Neuronal stem cell (in vitro differentiated cells): ENCODE measurements around the gene HPS3.

Experiments used
- DNase-seq: peaks from one replicate; pipeline ENCODE4 v3.0.0-alpha.2; 2013; ENCODE audit warnings: low spot score
- H2AFZ ChIP-seq: one replicate; pipeline ENCODE4 v1.6.1; 2013; ENCODE audit warnings: mild to moderate bottlenecking, low read length, inconsistent platforms
- H2AK5ac ChIP-seq: 2 replicates; pipeline ENCODE4 v1.6.1; 2013; ENCODE audit warnings: low read depth, mild to moderate bottlenecking, inconsistent platforms, low read length, moderate library complexity, mixed read lengths
- H2BK120ac ChIP-seq: 2 replicates; pipeline ENCODE4 v1.6.1; 2013; ENCODE audit warnings: low read depth, mild to moderate bottlenecking, inconsistent platforms, low read length, moderate library complexity, mixed read lengths
- H2BK12ac ChIP-seq: one replicate; pipeline ENCODE4 v1.6.1; 2013; ENCODE audit warnings: low read length, inconsistent platforms
- H2BK15ac ChIP-seq: 2 replicates; pipeline ENCODE4 v1.6.1; 2013; ENCODE audit warnings: mild to moderate bottlenecking, low read length, inconsistent platforms, mixed read lengths
- H2BK5ac ChIP-seq: one replicate; pipeline ENCODE4 v1.6.1; 2013; ENCODE audit warnings: inconsistent platforms, mild to moderate bottlenecking, low read length, moderate library complexity
- H3K14ac ChIP-seq: one replicate; pipeline ENCODE4 v1.6.1; 2013; ENCODE audit warnings: low read length, inconsistent platforms
- H3K18ac ChIP-seq: 2 replicates; pipeline ENCODE4 v1.6.1; 2013; ENCODE audit warnings: low read length, inconsistent platforms
- H3K23ac ChIP-seq: 2 replicates; pipeline ENCODE4 v1.6.1; 2013; ENCODE audit warnings: low read depth, mild to moderate bottlenecking, mixed read lengths, low read length, inconsistent platforms; ENCODE audit not compliant: poor library complexity
- H3K27ac ChIP-seq: replicated peaks from 3 replicates; pipeline ENCODE4 v1.5.1; 2013; ENCODE audit warnings: low read length, inconsistent platforms
- H3K27me3 ChIP-seq, 3 experiments: 2 replicates each; pipeline ENCODE4 v1.6.1; 2013; ENCODE audit warnings: low read length in 3 of 3, mild to moderate bottlenecking in 2 of 3, inconsistent platforms in 1 of 3, low read depth in 1 of 3, mixed read lengths in 1 of 3, moderate library complexity in 1 of 3; ENCODE audit not compliant: control insufficient read depth in 3 of 3, insufficient read depth in 3 of 3
- H3K36me3 ChIP-seq, 2 donors: replicated peaks in 1 of 2; 2 replicates each; pipeline ENCODE4 v1.6.1; 2013; ENCODE audit warnings: low read length in 2 of 2; ENCODE audit not compliant: control insufficient read depth in 2 of 2, insufficient read depth in 2 of 2
- H3K4ac ChIP-seq: 2 replicates; pipeline ENCODE4 v1.6.1; 2013; ENCODE audit warnings: inconsistent platforms, mild to moderate bottlenecking, low read length, moderate library complexity
- H3K4me1 ChIP-seq, 2 donors: 1 replicate in 1 of 2; 2 replicates in 1 of 2; pipeline ENCODE4 v1.6.1; 2013; ENCODE audit warnings: low read length in 2 of 2, low read depth in 1 of 2; ENCODE audit not compliant: control insufficient read depth in 2 of 2, insufficient read depth in 1 of 2
- H3K4me2 ChIP-seq: one replicate; pipeline ENCODE4 v1.6.1; 2013; ENCODE audit warnings: mild to moderate bottlenecking, low read length, inconsistent platforms; ENCODE audit not compliant: insufficient read depth, poor library complexity, severe bottlenecking
- H3K4me3 ChIP-seq, 2 donors: 2 replicates each; pipeline ENCODE4 v1.5.1; 2013; ENCODE audit warnings: low read length in 2 of 2, mild to moderate bottlenecking in 2 of 2, inconsistent platforms in 1 of 2, moderate library complexity in 1 of 2
- H3K79me1 ChIP-seq: one replicate; pipeline ENCODE4 v1.6.1; 2013; ENCODE audit warnings: low read depth, mild to moderate bottlenecking, inconsistent platforms, low read length, moderate library complexity
- H3K9ac ChIP-seq: one replicate; pipeline ENCODE4 v1.6.1; 2013; ENCODE audit warnings: mild to moderate bottlenecking, low read depth, low read length, inconsistent platforms; ENCODE audit not compliant: poor library complexity
- H3K9me3 ChIP-seq, 2 donors: replicated peaks in 1 of 2; 2 replicates each; pipeline versions ENCODE3 to v1.6.1; 2013; ENCODE audit warnings: low read length in 2 of 2, mild to moderate bottlenecking in 2 of 2, inconsistent platforms in 1 of 2, low read depth in 1 of 2, mixed read lengths in 1 of 2, moderate library complexity in 1 of 2; ENCODE audit not compliant: control insufficient read depth in 2 of 2, insufficient read depth in 1 of 2
- H4K8ac ChIP-seq: one replicate; pipeline ENCODE4 v1.6.1; 2013; ENCODE audit warnings: low read depth, mild to moderate bottlenecking, inconsistent platforms, low read length, moderate library complexity
- H4K91ac ChIP-seq: one replicate; pipeline ENCODE4 v1.6.1; 2013; ENCODE audit warnings: low read length, low read depth, mild to moderate bottlenecking, inconsistent platforms; ENCODE audit not compliant: poor library complexity
- WGBS, 2 donors: extraction: QIAGEN DNeasy Blood & Tissue Kit; methylation state at CpG; one replicate each; pipeline ENCODE4 v1.1.7; 2013; ENCODE audit warnings: missing lambda C conversion rate in 2 of 2, mixed read lengths in 1 of 2; ENCODE audit not compliant: insufficient read length in 2 of 2, insufficient replicate concordance in 1 of 2; ENCODE audit errors: extremely low coverage in 2 of 2; 5-methylcytosine and 5-hydroxymethylcytosine counted together

HPS3 gene

DNA sequence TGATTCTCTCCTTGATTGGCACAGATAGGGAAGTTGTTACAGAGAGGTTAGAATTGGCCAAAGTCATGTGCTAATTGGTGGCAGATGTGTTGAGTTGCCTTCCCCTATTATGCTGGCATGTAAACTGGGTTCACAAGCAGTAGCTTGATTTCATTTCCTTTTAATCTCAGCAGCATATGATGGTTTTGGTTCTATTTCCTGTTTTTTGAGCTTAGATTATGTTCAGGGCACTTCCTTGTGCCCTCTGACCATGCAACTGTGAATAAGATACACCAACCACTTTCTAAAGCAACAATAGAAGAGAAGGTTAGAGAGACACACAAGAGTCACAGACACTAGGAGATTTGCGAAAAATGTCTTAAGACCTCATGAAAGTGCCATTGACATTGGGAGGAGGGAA lies 16.5 kb downstream of the HPS3 start:
- Histone ChIP-seq H3K9ac (no peak overlapping the region), H3K9me3 (no peaks in the 10 kb centered on the region), H3K27ac (no peak overlapping the region), H3K4me1 (peaks cover 0 to 3% of the 10 kb centered on the region in 2 donors), H2BK15ac (no peak overlapping the region), H3K4me3 (no peak overlapping the region), H3K4me2 (no peak overlapping the region), H3K18ac (no peak overlapping the region), H4K91ac (no peak overlapping the region), H3K14ac (no peak overlapping the region), H3K4ac (no peak overlapping the region), H4K8ac (no peak overlapping the region), H2BK5ac (no peak overlapping the region), H2AK5ac (no peak overlapping the region), H2AFZ (no peak overlapping the region), H2BK12ac (no peak overlapping the region), H3K23ac (no peak overlapping the region), H3K79me1 (no peaks in the 10 kb centered on the region), H3K36me3 (peaks cover 4 to 82% of the 10 kb centered on the region in 2 donors), H2BK120ac (no peak overlapping the region), H3K27me3 (no peaks in the 10 kb centered on the region)
- no CpG with 5 or more reads among the region's 1 CpG for WGBS, 2 donors
- DNase-seq: no peak

- no peak overlapping the region for H2BK12ac ChIP-seq
- H3K23ac ChIP-seq: no peak overlapping the region
- no peak overlapping the region for H2BK120ac ChIP-seq
- H3K9ac ChIP-seq: no peak overlapping the region
- no peak overlapping the region for H3K4ac ChIP-seq
- no peak overlapping the region for H3K27ac ChIP-seq
- no peaks in the 10 kb centered on the region for H3K9me3 ChIP-seq
- H2BK15ac ChIP-seq: no peak overlapping the region
- no peak overlapping the region for H3K4me2 ChIP-seq
- no peak for DNase-seq
- peaks cover 3 to 75% of the 10 kb centered on the region in 2 donors for H3K36me3 ChIP-seq
- no peaks in the 10 kb centered on the region for H3K79me1 ChIP-seq
- H3K27me3 ChIP-seq: no peaks in the 10 kb centered on the region
- H2AFZ ChIP-seq: no peak overlapping the region
- no CpG with 5 or more reads among the region's 6 CpGs for WGBS, 2 donors
- no peak overlapping the region for H2BK5ac ChIP-seq
- H4K91ac ChIP-seq: no peak overlapping the region
- no peak overlapping the region for H3K14ac ChIP-seq
- H4K8ac ChIP-seq: no peak overlapping the region
- no peak overlapping the region for H3K18ac ChIP-seq
- H3K4me3 ChIP-seq: no peak overlapping the region
- H2AK5ac ChIP-seq: no peak overlapping the region
- H3K4me1 ChIP-seq: peaks cover 0 to 10% of the 10 kb centered on the region in 2 donors
Observed at GRCh38 chr3:149150436-149150835, 21.0 kb downstream of the HPS3 start.

DNA sequence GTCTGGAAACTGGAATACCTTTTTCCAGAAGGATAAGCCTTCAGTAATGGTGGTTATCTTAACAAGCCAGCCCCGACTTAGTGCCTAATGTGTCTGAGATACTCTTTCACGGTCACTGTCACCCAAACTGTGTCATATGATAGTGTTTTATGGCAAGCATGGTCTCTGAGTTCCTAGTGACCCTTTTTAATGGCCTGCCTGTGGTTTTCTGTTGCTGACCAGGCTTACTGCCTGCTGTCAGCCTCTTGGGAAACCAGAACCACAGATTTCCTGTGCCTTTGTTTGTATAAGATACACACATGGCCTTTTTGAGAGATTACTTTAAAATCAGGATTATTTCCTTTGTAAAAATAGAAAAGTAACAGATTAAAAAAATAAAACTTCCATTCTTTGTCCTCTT lies 22.4 kb downstream of the HPS3 start:
- Histone ChIP-seq H3K9me3 (no peaks in the 10 kb centered on the region), H3K9ac (no peak overlapping the region), H3K27me3 (no peaks in the 10 kb centered on the region), H2BK12ac (no peak overlapping the region), H4K8ac (no peak overlapping the region), H2AFZ (no peak overlapping the region), H2BK5ac (no peak overlapping the region), H3K36me3 (peaks cover 3 to 76% of the 10 kb centered on the region in 2 donors), H3K27ac (no peak overlapping the region), H3K4me2 (no peak overlapping the region), H3K14ac (no peak overlapping the region), H3K4ac (no peak overlapping the region), H2BK120ac (no peak overlapping the region), H3K18ac (no peak overlapping the region), H3K4me1 (peaks cover 0 to 12% of the 10 kb centered on the region in 2 donors), H3K79me1 (no peaks in the 10 kb centered on the region), H3K23ac (no peak overlapping the region), H2AK5ac (no peak overlapping the region), H4K91ac (no peak overlapping the region), H3K4me3 (no peak overlapping the region), H2BK15ac (no peak overlapping the region)
- no peak for DNase-seq
- no CpG with 5 or more reads among the region's 2 CpGs for WGBS, 2 donors

GRCh38 chr3:149152420-149152819 lies 23.0 kb downstream of the HPS3 start:
- WGBS, 2 donors: no CpG with 5 or more reads among the region's 2 CpGs
- Histone ChIP-seq H3K23ac (no peak overlapping the region), H2AK5ac (no peak overlapping the region), H3K79me1 (no peaks in the 10 kb centered on the region), H3K4me1 (peaks cover 0 to 12% of the 10 kb centered on the region in 2 donors), H4K91ac (no peak overlapping the region), H3K36me3 (peaks cover 4 to 76% of the 10 kb centered on the region in 2 donors), H3K27me3 (no peaks in the 10 kb centered on the region), H2AFZ (no peak overlapping the region), H3K4me3 (no peak overlapping the region), H4K8ac (no peak overlapping the region), H3K4ac (no peak overlapping the region), H2BK12ac (no peak overlapping the region), H3K9me3 (no peaks in the 10 kb centered on the region), H2BK5ac (no peak overlapping the region), H3K18ac (no peak overlapping the region), H2BK15ac (no peak overlapping the region), H3K14ac (no peak overlapping the region), H3K9ac (no peak overlapping the region), H2BK120ac (no peak overlapping the region), H3K4me2 (no peak overlapping the region), H3K27ac (no peak overlapping the region)
- DNase-seq: no peak
